Daoy (cell line): ENCODE data around the gene SH3RF3. TPM values are rescaled to one million over a fixed set of nuclear protein-coding genes. Genes with fewer than 3 reads are reported as not detected.

Experiments
- DNase-seq: peaks from one replicate; pipeline ENCODE4 v3.0.0-alpha.2; 2015; ENCODE audit warnings: low read depth
- total RNA-seq: library from RNA; depleted of rRNA; stranded (reverse); fragments of >200 nt; shearing (Covaris generic); gene quantifications from 2 replicates; pipeline ENCODE4 v1.2.3, GENCODE V29; 2014

SH3RF3 gene
- total RNA-seq, 1 experiment from 2014 or later = 3.0 TPM

GRCh38 chr2:109180786-109181185 is 51.8 kb downstream of the SH3RF3 start:
- DNase-seq = no peak

GRCh38 chr2:109182426-109182825 is 53.4 kb downstream of the SH3RF3 start:
- DNase-seq = no peak

DNA sequence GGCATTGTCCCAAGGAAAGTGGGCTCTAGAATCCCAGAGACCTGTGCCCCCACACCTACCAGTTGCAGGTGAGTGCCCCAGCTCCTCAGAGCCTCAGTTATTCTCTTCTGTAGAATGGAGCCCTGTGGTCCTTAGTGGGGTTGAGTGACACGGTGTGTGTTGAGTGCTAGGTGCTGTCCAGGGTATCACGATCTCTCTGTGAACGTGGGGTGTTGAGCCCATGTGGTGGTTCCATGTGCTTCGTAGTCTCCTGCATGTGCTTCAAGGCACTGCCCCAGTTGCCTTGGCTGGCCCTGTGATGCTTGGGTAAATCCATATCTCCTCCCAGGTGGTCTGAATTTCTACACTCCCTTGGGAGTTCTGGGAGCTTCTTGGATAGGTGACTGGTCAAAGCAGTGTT is 54.9 kb downstream of the SH3RF3 start:
- DNase-seq = no peak

DNA sequence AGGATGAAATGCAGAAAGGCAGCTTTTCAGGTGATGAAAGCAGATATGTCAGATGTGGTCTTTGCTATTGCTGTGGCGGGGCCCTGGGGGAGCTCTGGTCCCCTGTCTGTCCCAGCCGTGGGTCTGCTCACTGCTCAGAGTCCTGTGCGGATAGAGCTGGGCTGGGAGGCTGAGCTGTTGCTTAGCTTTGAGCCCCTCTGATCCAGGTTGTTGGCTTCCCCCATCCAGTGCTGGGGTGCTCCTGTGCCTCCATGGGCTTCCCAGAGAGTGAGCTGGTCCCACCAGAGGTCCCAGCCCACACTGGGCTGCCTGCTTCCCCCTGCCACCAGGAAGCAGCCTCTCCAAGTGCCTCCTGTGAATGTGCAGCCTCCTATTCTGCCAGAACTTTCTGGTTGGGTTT is 55.4 kb downstream of the SH3RF3 start:
- DNase-seq = no peak

- peak; percentile 53 for DNase-seq
Measured at GRCh38 chr2:109185338-109185737, 56.3 kb downstream of the SH3RF3 start.

DNA sequence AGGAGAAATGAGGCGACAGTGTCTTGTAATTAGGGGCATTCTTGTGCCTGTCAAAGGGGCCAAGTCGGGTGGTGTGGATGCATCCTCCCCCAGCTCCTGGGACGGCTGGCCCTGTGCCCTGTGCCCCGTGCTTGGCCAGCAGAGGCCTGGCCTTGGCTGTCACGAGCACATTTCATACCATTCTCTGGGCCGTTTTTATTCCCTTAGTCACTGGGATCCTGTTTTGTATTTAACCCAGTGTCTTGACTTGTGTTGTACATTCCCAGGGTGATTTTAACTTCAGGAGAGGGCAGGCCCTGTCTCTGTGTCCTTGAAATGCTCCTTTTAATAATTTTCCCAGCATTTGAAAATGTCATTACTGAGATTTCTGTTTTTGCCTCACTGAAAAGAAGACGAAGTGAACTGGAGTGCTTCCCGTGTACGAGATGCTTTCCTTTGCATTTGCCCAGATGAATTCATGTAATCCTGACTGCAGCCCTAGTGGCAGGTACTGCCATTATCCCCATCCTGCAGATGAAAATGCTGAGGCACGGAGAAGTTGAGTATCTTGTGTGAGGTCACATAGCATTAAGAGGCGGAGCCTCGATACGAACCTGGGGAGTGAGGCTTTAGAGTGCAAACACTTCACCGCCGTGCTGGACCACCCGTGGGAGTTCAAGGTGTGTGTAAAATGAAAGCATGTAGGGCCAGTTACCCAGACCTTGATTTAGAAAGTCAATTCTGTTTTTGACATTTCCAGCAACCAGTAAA is 57.0 kb downstream of the SH3RF3 start:
- no peak for DNase-seq

- no peak for DNase-seq
Measured at GRCh38 chr2:109186656-109187250, 57.7 kb downstream of the SH3RF3 start.

GRCh38 chr2:109187711-109188495 is 58.9 kb downstream of the SH3RF3 start:
- no peak for DNase-seq

DNA sequence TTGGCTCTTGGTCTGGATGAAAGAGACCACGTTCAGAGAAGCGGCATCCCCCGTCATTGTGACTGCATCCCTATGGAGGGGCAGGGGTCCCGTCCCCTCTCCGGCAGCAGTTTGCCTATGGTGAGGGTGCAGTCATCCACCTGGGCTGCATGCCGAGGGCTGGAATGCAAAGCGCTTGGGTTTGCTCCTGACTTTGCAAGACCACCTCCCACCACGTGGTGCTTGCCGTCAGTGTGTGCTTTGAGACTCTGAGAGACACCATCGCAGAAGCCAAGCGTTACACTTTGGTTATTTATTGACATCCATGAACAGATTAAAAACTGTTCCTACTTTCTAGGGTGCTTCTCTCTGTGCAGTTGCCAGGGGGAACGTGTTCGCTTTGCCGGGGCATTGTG is 59.5 kb downstream of the SH3RF3 start:
- no peak for DNase-seq

GRCh38 chr2:109188898-109189297 is 59.9 kb downstream of the SH3RF3 start:
- DNase-seq = no peak

DNA sequence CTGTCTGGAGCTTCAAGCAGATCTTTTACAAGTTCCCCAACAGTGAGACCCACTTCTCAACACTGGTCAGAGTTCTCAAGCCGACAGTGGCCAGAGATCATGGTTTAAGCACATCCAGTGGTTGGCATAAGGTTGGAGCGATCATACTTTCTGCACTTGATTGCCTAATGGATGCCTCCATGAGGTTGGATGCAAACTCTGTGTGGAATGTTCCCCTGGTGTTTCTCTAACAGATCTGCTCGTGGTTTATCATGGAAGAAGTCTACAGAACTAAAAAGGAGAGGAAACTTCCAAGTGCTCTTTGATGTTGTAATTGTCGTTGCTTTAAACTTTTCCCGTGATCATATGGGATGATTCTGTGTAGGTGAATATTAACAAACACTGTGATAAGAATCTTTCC is 60.7 kb downstream of the SH3RF3 start:
- no peak for DNase-seq

GRCh38 chr2:109193807-109194619 is 65.0 kb downstream of the SH3RF3 start:
- no peak for DNase-seq

- no peak for DNase-seq
Measured at GRCh38 chr2:109194620-109194937, 65.6 kb downstream of the SH3RF3 start.

- DNase-seq = no peak
Measured at GRCh38 chr2:109195193-109196045, 66.4 kb downstream of the SH3RF3 start.

- DNase-seq = no peak
Measured at GRCh38 chr2:109196081-109196875, 67.3 kb downstream of the SH3RF3 start.

DNA sequence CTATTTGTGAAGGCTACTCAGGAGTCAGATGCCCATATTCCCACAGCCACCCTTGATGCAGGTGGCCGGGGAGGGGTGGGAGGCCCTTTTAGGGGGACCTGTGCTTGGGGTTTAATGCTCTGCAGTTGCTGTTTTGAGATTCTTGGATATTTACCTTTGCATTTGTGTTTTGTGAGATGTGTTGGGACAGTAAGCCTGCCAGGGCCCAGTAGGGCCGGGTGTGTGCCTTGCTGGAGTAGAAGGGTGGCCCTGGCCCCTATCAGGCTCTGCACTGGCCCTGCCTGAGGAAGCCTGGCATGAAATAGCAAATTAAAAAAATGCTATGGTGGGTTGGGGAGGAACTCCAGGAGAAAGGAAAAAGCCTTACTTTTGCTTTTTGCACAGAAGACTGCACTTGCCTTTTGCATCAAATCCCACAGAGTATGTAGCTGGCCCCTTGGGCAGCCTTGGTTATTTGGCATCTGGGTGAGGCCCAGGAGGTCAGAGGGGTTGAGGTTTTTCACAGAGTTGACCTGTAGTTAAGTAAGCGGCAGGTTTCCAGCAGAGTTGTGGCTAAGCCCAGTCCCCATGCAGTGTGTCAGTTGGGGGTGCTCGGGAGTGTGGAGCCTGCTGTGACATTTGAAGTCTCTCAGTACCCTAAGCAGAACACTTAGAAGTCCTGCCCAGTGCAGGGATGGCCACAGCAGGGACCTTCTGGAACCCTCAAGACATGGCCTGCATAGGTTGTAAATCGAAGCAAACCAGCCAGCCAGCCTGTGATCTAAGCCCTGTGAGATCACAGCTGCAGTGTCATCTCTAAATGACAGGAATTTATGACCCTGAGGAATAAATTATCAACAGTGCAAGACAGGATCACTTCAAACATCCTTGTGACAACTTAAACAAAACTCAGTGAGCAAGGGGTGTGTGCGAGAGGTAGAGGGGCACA is 68.8 kb downstream of the SH3RF3 start:
- DNase-seq = no peak

GRCh38 chr2:109199790-109200189 is 70.8 kb downstream of the SH3RF3 start:
- no peak for DNase-seq

- no peak for DNase-seq
Measured at GRCh38 chr2:109200616-109201464, 71.8 kb downstream of the SH3RF3 start.
